Measurements from ENCODE around the gene MINDY1. TPM values are rescaled to one million over a fixed set of nuclear protein-coding genes. Genes with fewer than 3 reads are reported as not detected.

MINDY1 gene
- total RNA-seq, 2 donors from 2014 or later = 43.5 to 50.4 TPM

Other genes starting within 250 kb of the MINDY1 start
- gene CTSS, start 241.1 kb downstream of the MINDY1 start, total RNA-seq = 100 to 1,000 TPM; 576 to 638 TPM
- gene CTSK, start 198.6 kb downstream of the MINDY1 start, total RNA-seq = 10 to 100 TPM; 23.8 to 49.6 TPM
- 10 to 100 TPM; 36.9 to 43.1 TPM for gene ARNT, start 130.3 kb downstream of the MINDY1 start, total RNA-seq
- gene CTXND2, start 119.8 kb downstream of the MINDY1 start, total RNA-seq = not detected
- 10 to 100 TPM; 35.7 to 38.9 TPM for gene SETDB1, start 80.5 kb downstream of the MINDY1 start, total RNA-seq
- gene CERS2, start 32.1 kb downstream of the MINDY1 start, total RNA-seq = 100 to 1,000 TPM; 179 to 205 TPM
- not detected for gene ANXA9, start 24.6 kb downstream of the MINDY1 start, total RNA-seq
- gene PRUNE1, start 1.5 kb upstream of the MINDY1 start, total RNA-seq = 10 to 100 TPM; 18.9 to 19.0 TPM
- under 1 TPM; 0.61 to 0.75 TPM for gene BNIPL, start 29.7 kb upstream of the MINDY1 start, total RNA-seq
- gene C1orf56, start 40.8 kb upstream of the MINDY1 start, total RNA-seq = 1 to 10 TPM; 3.0 to 4.1 TPM
- gene CDC42SE1, start 52.7 kb upstream of the MINDY1 start, total RNA-seq = 10 to 100 TPM; 65.5 to 74.4 TPM
- under 1 TPM; 0.21 to 0.81 TPM for gene MLLT11, start 53.5 kb upstream of the MINDY1 start, total RNA-seq
- gene GABPB2, start 63.9 kb upstream of the MINDY1 start, total RNA-seq = 10 to 100 TPM; 14.7 to 15.8 TPM
- gene SEMA6C, start 139.7 kb upstream of the MINDY1 start, total RNA-seq = 1 to 10 TPM; 2.7 to 2.8 TPM
- 1 to 10 TPM in 1 of 2 donors, under 1 TPM in 1; 0.40 to 2.8 TPM for gene TNFAIP8L2, start 149.7 kb upstream of the MINDY1 start, total RNA-seq
- gene LYSMD1, start 159.0 kb upstream of the MINDY1 start, total RNA-seq = 1 to 10 TPM; 6.8 to 9.2 TPM
- 10 to 100 TPM; 22.6 to 26.2 TPM for gene SCNM1, start 159.2 kb upstream of the MINDY1 start, total RNA-seq
- gene TMOD4, start 169.1 kb upstream of the MINDY1 start, total RNA-seq = 1 to 10 TPM; 1.2 to 1.6 TPM
- 10 to 100 TPM; 34.4 TPM for gene VPS72, start 183.3 kb upstream of the MINDY1 start, total RNA-seq
- 10 to 100 TPM; 36.2 to 49.3 TPM for gene PIP5K1A, start 191.7 kb upstream of the MINDY1 start, total RNA-seq
- gene PSMD4, start 247.8 kb upstream of the MINDY1 start, total RNA-seq = 100 to 1,000 TPM; 103 to 105 TPM

All from left colon (tissue), 2 donors.